Coronary artery (tissue), 2 donors: ENCODE data around the gene INSYN2A.

Experiments
- DNase-seq: peaks from one replicate; pipeline ENCODE4 v3.0.0-alpha.2; 2017; ENCODE audit warnings: low spot score
- H3K27ac ChIP-seq, 2 donors: fragments of 200-600 bp; sonication (generic); one replicate each; pipeline ENCODE4 v1.5.1; 2016 to 2019
- H3K4me3 ChIP-seq: fragments of 200-600 bp; sonication (generic); 2 replicates; pipeline ENCODE4 v1.5.1; 2016; ENCODE audit warnings: mild to moderate bottlenecking, moderate library complexity
- CTCF ChIP-seq: fragments of 200-600 bp; sonication (generic); IDR thresholded peaks from one replicate; pipeline ENCODE4 v1.5.1; 2019; ENCODE audit warnings: antibody characterized with exemption

Gene INSYN2A

GRCh38 chr10:127228195-127228787, 31.9 kb upstream of the INSYN2A start:
- no peak for TF ChIP-seq CTCF
- H3K27ac ChIP-seq, result peak overlapping the region in 1 of 2 donors; percentile 6
- DNase-seq, result no peak

GRCh38 chr10:127227663-127228062, 31.3 kb upstream of the INSYN2A start:
- Histone ChIP-seq H3K4me3 (no peak overlapping the region), H3K27ac (no peak overlapping the region)
- no peak for TF ChIP-seq CTCF
- DNase-seq, result no peak

More at GRCh38 chr10:127228195-127228787, 31.9 kb upstream of the INSYN2A start:
- H3K4me3 ChIP-seq, result no peak overlapping the region

- no peak for TF ChIP-seq CTCF
- Histone ChIP-seq H3K4me3 (no peak overlapping the region), H3K27ac (no peak overlapping the region)
- DNase-seq, result no peak
These were observed 30.6 kb upstream of the INSYN2A start for GRCh38 chr10:127227027-127227426.

- no peak for TF ChIP-seq CTCF
These were observed 24.9 kb upstream of the INSYN2A start for GRCh38 chr10:127221281-127221680.

GRCh38 chr10:127218658-127219057, 22.3 kb upstream of the INSYN2A start:
- Histone ChIP-seq H3K27ac (no peak overlapping the region), H3K4me3 (no peak overlapping the region)
- no peak for DNase-seq
- TF ChIP-seq CTCF, result no peak

More at GRCh38 chr10:127221281-127221680, 24.9 kb upstream of the INSYN2A start:
- no peak overlapping the region for H3K27ac ChIP-seq
- no peak for DNase-seq
- no peak overlapping the region for H3K4me3 ChIP-seq

GRCh38 chr10:127216786-127217185, 20.4 kb upstream of the INSYN2A start:
- Histone ChIP-seq H3K27ac (no peak overlapping the region), H3K4me3 (no peak overlapping the region)
- DNase-seq, result no peak
- no peak for TF ChIP-seq CTCF

GRCh38 chr10:127216274-127216673, 19.9 kb upstream of the INSYN2A start:
- TF ChIP-seq CTCF, result no peak
- no peak overlapping the region for H3K4me3 ChIP-seq
- no peak overlapping the region for H3K27ac ChIP-seq
- DNase-seq, result no peak
